GM13976 (cell line): ENCODE results near the gene SCGB3A2.

Experiments used
- DNase-seq: peaks from one replicate; pipeline ENCODE4 v3.0.0; 2012; ENCODE audit warnings: low spot score
- CTCF ChIP-seq: IDR thresholded peaks from 2 replicates; pipeline ENCODE4 v1.5.1; 2012; ENCODE audit warnings: borderline replicate concordance, mild to moderate bottlenecking; ENCODE audit not compliant: insufficient read depth; ENCODE audit errors: extremely low read depth, missing control alignments, control extremely low read depth
- in situ Hi-C: fragments of 300-500 bp; cut with MboI; formaldehyde crosslinking; loops from one replicate; pipeline ENCODE4 v1.12.0; 2022; ENCODE audit warnings: low sequenced_read_pairs, mixed read lengths, inconsistent platforms; ENCODE audit not compliant: unreplicated experiment

Gene SCGB3A2

DNA sequence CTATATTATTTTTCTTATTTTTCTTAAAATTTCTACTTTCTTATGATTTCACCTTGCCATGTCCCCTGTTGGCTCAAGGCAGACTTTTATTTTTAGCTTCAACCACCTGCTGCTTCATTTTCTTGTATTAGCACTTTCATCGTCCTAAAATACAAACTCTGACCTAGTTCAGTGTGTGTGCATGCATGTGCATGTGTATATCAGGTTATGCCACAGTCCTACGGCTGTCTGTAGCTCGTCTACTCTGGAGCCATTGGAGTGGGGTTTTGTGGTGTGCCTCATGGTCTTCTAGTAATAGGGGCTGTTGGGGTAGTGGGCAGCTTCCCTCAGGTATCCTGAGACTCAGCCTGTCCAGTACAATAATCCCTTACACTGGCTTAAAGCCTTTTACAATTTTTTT, 33.7 kb upstream of the SCGB3A2 start:
- DNase-seq: no peak
- in situ Hi-C loops: no loop called here
- TF ChIP-seq CTCF: no peak

DNA sequence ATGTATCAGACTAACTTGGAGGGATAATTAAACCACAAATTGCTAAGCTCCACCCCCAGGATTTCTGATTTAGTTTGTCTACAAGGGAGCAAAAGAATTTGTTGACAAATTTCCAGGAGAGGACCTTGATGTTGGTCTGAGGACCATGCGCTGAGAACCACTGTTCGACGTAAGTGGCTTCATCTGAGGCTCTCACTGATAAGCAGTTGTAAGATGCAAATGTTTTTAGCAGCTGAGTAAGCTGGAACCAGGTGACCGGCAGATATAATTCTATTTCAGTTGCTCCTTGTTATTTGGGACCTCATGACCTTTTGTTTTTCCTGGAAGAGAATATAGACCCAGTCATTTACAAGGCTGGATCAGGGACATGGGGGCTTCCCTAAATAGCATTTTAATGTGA, 32.9 kb upstream of the SCGB3A2 start:
- DNase-seq: no peak
- in situ Hi-C loops: no loop called here
- no peak for TF ChIP-seq CTCF

DNA sequence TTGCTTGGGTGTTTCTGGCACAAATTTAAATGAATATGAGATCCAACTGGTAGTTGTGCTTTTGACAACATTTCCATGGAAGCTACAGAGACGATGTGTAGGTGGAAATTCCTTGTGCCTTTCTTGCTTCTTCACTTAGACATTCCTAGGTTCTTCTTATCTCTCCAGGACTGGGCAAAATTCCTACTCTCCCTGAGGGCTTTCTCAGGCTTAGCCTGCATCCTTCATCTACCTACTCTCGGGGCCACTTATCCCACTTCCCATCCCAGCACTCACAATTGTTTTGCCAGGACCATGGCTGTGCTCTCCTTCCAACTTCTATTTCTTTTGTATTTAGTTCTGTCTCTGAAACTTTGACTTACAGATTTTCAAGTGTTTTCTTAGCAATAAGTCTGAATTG, 29.3 kb upstream of the SCGB3A2 start:
- no peak for DNase-seq
- no peak for TF ChIP-seq CTCF
- in situ Hi-C loops: no loop called here

GRCh38 chr5:147851578-147851977, 26.9 kb upstream of the SCGB3A2 start:
- DNase-seq: no peak
- in situ Hi-C loops: no loop called here
- TF ChIP-seq CTCF: no peak

- no peak for DNase-seq
- no peak for TF ChIP-seq CTCF
- in situ Hi-C loops: no loop called here
Measured at GRCh38 chr5:147852365-147852764, 26.1 kb upstream of the SCGB3A2 start.

- in situ Hi-C loops: no loop called here
- TF ChIP-seq CTCF: no peak
- DNase-seq: no peak
Measured at GRCh38 chr5:147853372-147853987, 25.0 kb upstream of the SCGB3A2 start.

DNA sequence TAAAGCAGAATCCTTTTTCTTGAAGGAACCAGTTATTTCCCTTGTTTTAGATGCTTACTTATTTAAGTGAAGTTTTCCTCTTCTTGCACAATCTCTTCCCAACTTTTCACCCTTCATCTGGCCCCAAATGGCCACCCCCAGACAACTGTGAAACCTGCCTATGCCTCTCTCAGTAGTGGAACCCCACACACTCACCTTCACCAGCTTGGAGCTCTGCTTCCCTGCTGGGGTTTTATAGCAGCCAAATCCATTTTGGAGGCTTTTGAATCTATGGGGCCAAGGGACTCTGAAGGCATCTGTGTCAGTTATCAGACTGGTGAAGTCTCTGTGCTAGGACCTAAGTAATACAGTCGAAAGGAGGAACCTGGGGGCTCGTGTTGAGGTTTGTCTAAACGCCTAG, 24.2 kb upstream of the SCGB3A2 start:
- no peak for TF ChIP-seq CTCF
- in situ Hi-C loops: no loop called here
- DNase-seq: no peak
